Testis (tissue), 2 donors: ENCODE measurements around the gene LIMD2.

Source experiments
- POLR2A ChIP-seq: fragments of 450-650 bp; IDR thresholded peaks from one replicate; pipeline ENCODE4 v1.6.1; 2017; ENCODE audit warnings: antibody characterized with exemption, mild to moderate bottlenecking, moderate library complexity
- TF ChIP-seq, protein P1 (sequence below), 3 experiments: fragments of 450-650 bp in 2 of 3; fragments of 200-600 bp in 1 of 3; sonication (generic) in 1 of 3; IDR thresholded peaks; one replicate each; pipeline ENCODE4 v1.5.1; 2016 to 2019; ENCODE audit warnings: antibody characterized with exemption in 3 of 3, mild to moderate bottlenecking in 2 of 3, moderate library complexity in 1 of 3

DNA sequence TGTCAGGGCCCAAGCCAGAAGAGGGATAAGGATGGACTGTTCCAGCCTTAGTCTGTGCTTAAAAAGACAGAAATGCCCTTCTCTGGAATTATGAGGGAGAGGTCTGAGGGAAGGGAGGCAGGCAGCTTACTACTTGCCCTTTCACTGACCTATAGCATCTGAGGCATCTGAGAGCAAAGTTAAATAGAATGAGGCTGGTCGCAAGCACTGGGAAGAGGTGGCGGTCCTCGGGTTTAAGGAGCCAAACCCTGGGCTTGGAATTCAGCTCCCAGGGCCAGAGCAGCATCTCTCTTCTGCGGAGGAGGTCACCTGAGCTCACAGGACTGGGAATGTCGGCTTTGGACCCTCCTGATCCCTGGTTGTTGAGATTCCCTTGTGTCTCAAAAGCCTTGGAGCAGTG, 3.1 kb upstream of the LIMD2 start:
- TF ChIP-seq, protein P1, sequence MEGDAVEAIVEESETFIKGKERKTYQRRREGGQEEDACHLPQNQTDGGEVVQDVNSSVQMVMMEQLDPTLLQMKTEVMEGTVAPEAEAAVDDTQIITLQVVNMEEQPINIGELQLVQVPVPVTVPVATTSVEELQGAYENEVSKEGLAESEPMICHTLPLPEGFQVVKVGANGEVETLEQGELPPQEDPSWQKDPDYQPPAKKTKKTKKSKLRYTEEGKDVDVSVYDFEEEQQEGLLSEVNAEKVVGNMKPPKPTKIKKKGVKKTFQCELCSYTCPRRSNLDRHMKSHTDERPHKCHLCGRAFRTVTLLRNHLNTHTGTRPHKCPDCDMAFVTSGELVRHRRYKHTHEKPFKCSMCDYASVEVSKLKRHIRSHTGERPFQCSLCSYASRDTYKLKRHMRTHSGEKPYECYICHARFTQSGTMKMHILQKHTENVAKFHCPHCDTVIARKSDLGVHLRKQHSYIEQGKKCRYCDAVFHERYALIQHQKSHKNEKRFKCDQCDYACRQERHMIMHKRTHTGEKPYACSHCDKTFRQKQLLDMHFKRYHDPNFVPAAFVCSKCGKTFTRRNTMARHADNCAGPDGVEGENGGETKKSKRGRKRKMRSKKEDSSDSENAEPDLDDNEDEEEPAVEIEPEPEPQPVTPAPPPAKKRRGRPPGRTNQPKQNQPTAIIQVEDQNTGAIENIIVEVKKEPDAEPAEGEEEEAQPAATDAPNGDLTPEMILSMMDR (IDR thresholded peaks at IDR 0.05) = no peak
- TF ChIP-seq POLR2A = no peak
